PFSK-1 (cell line): ENCODE measurements around the gene TAF7.

Experiments
- FOXP2 ChIP-seq: optimal IDR thresholded peaks from 2 replicates; pipeline ENCODE3; 2011; ENCODE audit warnings: borderline replicate concordance, control low read depth, inconsistent platforms; ENCODE audit not compliant: insufficient read depth; ENCODE audit errors: extremely low read length, extremely low read depth
- POLR2AphosphoS5 ChIP-seq: IDR thresholded peaks from 2 replicates; pipeline ENCODE4 v1.6.1; 2012; ENCODE audit warnings: low read depth, mild to moderate bottlenecking, control low read depth, low read length, moderate library complexity
- REST ChIP-seq, 2 experiments: IDR thresholded peaks; 2 replicates each; pipeline versions ENCODE4 v1.6.1 to v1.8.0; 2011 to 2012; ENCODE audit warnings: low read depth in 2 of 2, low read length in 2 of 2, control low read depth in 1 of 2, inconsistent platforms in 1 of 2, mild to moderate bottlenecking in 1 of 2, moderate library complexity in 1 of 2; ENCODE audit not compliant: insufficient read depth in 1 of 2
- SIN3A ChIP-seq: IDR thresholded peaks from 2 replicates; pipeline ENCODE4 v1.6.1; 2012; ENCODE audit warnings: mild to moderate bottlenecking, low read length, moderate library complexity, borderline replicate concordance; ENCODE audit not compliant: insufficient read depth
- TAF1 ChIP-seq: IDR thresholded peaks from 2 replicates; pipeline ENCODE4 v1.6.1; 2012; ENCODE audit warnings: low read length, control low read depth, borderline replicate concordance; ENCODE audit not compliant: insufficient read depth

Gene TAF7

GRCh38 chr5:141306630-141307029, 14.0 kb downstream of the TAF7 start:
- TF ChIP-seq FOXP2, result no peak
- TF ChIP-seq SIN3A, result no peak
- no peak for TF ChIP-seq POLR2AphosphoS5
- no peak for TF ChIP-seq TAF1
- no peak for TF ChIP-seq REST (IDR thresholded peaks at IDR 0.05; ENCODE audit: insufficient read depth in 1 of 2, low read depth in 2 of 2, low read length in 2 of 2)

GRCh38 chr5:141303756-141304155, 16.8 kb downstream of the TAF7 start, which contains the start of gene SLC25A2:
Gene SLC25A2, minus strand, starts transcription at chr5:141304049. Its CDS starts 184 bp downstream, at chr5:141303865.
- TF ChIP-seq POLR2AphosphoS5 (no peak), SIN3A (no peak), REST (IDR thresholded peaks at IDR 0.05; ENCODE audit: insufficient read depth in 1 of 2, low read depth in 2 of 2, low read length in 2 of 2) (no peak), TAF1 (no peak), FOXP2 (no peak)

GRCh38 chr5:141298376-141298775, 22.2 kb downstream of the TAF7 start:
- TF ChIP-seq POLR2AphosphoS5, result no peak
- no peak for TF ChIP-seq TAF1
- no peak for TF ChIP-seq SIN3A
- TF ChIP-seq REST (IDR thresholded peaks at IDR 0.05; ENCODE audit: insufficient read depth in 1 of 2, low read depth in 2 of 2, low read length in 2 of 2), result no peak
- TF ChIP-seq FOXP2, result no peak

- TF ChIP-seq TAF1 (no peak), REST (IDR thresholded peaks at IDR 0.05; ENCODE audit: insufficient read depth in 1 of 2, low read depth in 2 of 2, low read length in 2 of 2) (no peak), SIN3A (no peak), POLR2AphosphoS5 (no peak), FOXP2 (no peak)
These were observed 47.7 kb downstream of the TAF7 start for GRCh38 chr5:141272906-141273305.

GRCh38 chr5:141269195-141269594, 51.4 kb downstream of the TAF7 start:
- no peak for TF ChIP-seq TAF1
- no peak for TF ChIP-seq SIN3A
- TF ChIP-seq FOXP2, result no peak
- no peak for TF ChIP-seq POLR2AphosphoS5
